GM18519 (cell line): ENCODE results near the gene BAZ2B.

Experiments used
- ATAC-seq: cut with Tn5 transposase; IDR thresholded peaks from one replicate; pipeline ENCODE4 v1.9.1; 2021; ENCODE audit warnings: mild to moderate bottlenecking, moderate library complexity; ENCODE audit not compliant: unreplicated experiment, low FRiP score

Gene BAZ2B

GRCh38 chr2:159283529-159283928 lies 332.8 kb downstream of the BAZ2B start:
- no peak for ATAC-seq

GRCh38 chr2:159281002-159281401 lies 335.3 kb downstream of the BAZ2B start:
- ATAC-seq: no peak

- ATAC-seq: no peak
Observed at GRCh38 chr2:159279700-159280099, 336.6 kb downstream of the BAZ2B start.

GRCh38 chr2:159275111-159275510 lies 341.2 kb downstream of the BAZ2B start:
- no peak for ATAC-seq

- no peak for ATAC-seq
Observed at GRCh38 chr2:159272156-159272555, 344.2 kb downstream of the BAZ2B start.

GRCh38 chr2:159270744-159271379 lies 345.5 kb downstream of the BAZ2B start:
- no peak for ATAC-seq
